ENCODE data around the gene RAD51B. TPM values are rescaled to one million over a fixed set of nuclear protein-coding genes. Genes with fewer than 3 reads are reported as not detected.

The RAD51B gene
- polyA plus RNA-seq, 3 donors, result 2.4 to 4.9 (median 3.3) TPM

- no peak overlapping the region for H3K27ac ChIP-seq (ENCODE audit: low read depth, low read length)
- WGBS, 3 donors, result 93 to 98% (median 97%) methylated on average over 4 of the region's 4 CpGs
These were observed 657.5 kb downstream of the RAD51B start for GRCh38 chr14:68477110-68477455.

- WGBS, 3 donors, result 80 to 83% (median 83%) methylated on average over 8 of the region's 8 CpGs
- no peak overlapping the region for H3K27ac ChIP-seq (ENCODE audit: low read depth, low read length)
These were observed 658.0 kb downstream of the RAD51B start for GRCh38 chr14:68477461-68478085.

GRCh38 chr14:68479247-68479646 lies 659.7 kb downstream of the RAD51B start:
- H3K27ac ChIP-seq (ENCODE audit: low read depth, low read length), result no peak overlapping the region
- WGBS, 3 donors, result 43 to 87% (median 78%) methylated on average over 3 of the region's 3 CpGs

- WGBS, 3 donors, result 83 to 93% (median 88%) methylated on average over 2 of the region's 2 CpGs
These were observed 662.4 kb downstream of the RAD51B start for GRCh38 chr14:68482018-68482417.

GRCh38 chr14:68482772-68483395 lies 663.3 kb downstream of the RAD51B start:
- no peak overlapping the region for H3K27ac ChIP-seq (ENCODE audit: low read depth, low read length)
- WGBS, 3 donors, result 75 to 96% (median 96%) methylated on average over 1 of the region's 1 CpG

More at GRCh38 chr14:68482018-68482417, 662.4 kb downstream of the RAD51B start:
- H3K27ac ChIP-seq (ENCODE audit: low read depth, low read length), result no peak overlapping the region

- H3K27ac ChIP-seq (ENCODE audit: low read depth, low read length), result no peak overlapping the region
- WGBS, 3 donors, result 36 to 90% (median 89%) methylated on average over 7 of the region's 7 CpGs
These were observed 666.6 kb downstream of the RAD51B start for GRCh38 chr14:68486033-68486732.

- H3K27ac ChIP-seq (ENCODE audit: low read depth, low read length), result no peak overlapping the region
- WGBS, 3 donors, result 56 to 97% (median 88%) methylated on average over 6 of the region's 6 CpGs
These were observed 667.2 kb downstream of the RAD51B start for GRCh38 chr14:68486809-68487208.

GRCh38 chr14:68487805-68488590 lies 668.4 kb downstream of the RAD51B start:
- 76 to 83% (median 80%) methylated on average over 3 of the region's 3 CpGs for WGBS, 3 donors
- no peak overlapping the region for H3K27ac ChIP-seq (ENCODE audit: low read depth, low read length)

- 90 to 92% (median 92%) methylated on average over 6 of the region's 6 CpGs for WGBS, 3 donors
- H3K27ac ChIP-seq (ENCODE audit: low read depth, low read length), result no peak overlapping the region
These were observed 672.2 kb downstream of the RAD51B start for GRCh38 chr14:68491793-68492192.

GRCh38 chr14:68492381-68493151 lies 673.0 kb downstream of the RAD51B start:
- WGBS, 3 donors, result 91 to 97% (median 93%) methylated on average over 5 of the region's 5 CpGs
- no peak overlapping the region for H3K27ac ChIP-seq (ENCODE audit: low read depth, low read length)

- no peak overlapping the region for H3K27ac ChIP-seq (ENCODE audit: low read depth, low read length)
- 92 to 96% (median 94%) methylated on average over 9 of the region's 9 CpGs for WGBS, 3 donors
These were observed 673.8 kb downstream of the RAD51B start for GRCh38 chr14:68493152-68493911.

GRCh38 chr14:68495101-68496039 lies 675.8 kb downstream of the RAD51B start:
- 65 to 86% (median 69%) methylated on average over 14 of the region's 14 CpGs for WGBS, 3 donors
- H3K27ac ChIP-seq (ENCODE audit: low read depth, low read length), result no peak overlapping the region

- H3K27ac ChIP-seq (ENCODE audit: low read depth, low read length), result no peak overlapping the region
- WGBS, 3 donors, result 68 to 87% (median 71%) methylated on average over 2 of the region's 2 CpGs
These were observed 677.4 kb downstream of the RAD51B start for GRCh38 chr14:68497011-68497410.

- no peak overlapping the region for H3K27ac ChIP-seq (ENCODE audit: low read depth, low read length)
- 91 to 94% (median 93%) methylated on average over 6 of the region's 6 CpGs for WGBS, 3 donors
These were observed 679.9 kb downstream of the RAD51B start for GRCh38 chr14:68499451-68499850.

- H3K27ac ChIP-seq (ENCODE audit: low read depth, low read length), result no peak overlapping the region
These were observed 681.6 kb downstream of the RAD51B start for GRCh38 chr14:68501171-68501570.

GRCh38 chr14:68501614-68502052 lies 682.1 kb downstream of the RAD51B start:
- WGBS, 3 donors, result 59 to 87% (median 84%) methylated on average over 9 of the region's 9 CpGs
- H3K27ac ChIP-seq (ENCODE audit: low read depth, low read length), result no peak overlapping the region

More at GRCh38 chr14:68501171-68501570, 681.6 kb downstream of the RAD51B start:
- WGBS, 3 donors, result 73 to 85% (median 77%) methylated on average over 3 of the region's 3 CpGs

All from adipose tissue (tissue), 3 donors.